Measurements from ENCODE around the gene CHAT.

Gene CHAT

GRCh38 chr10:49690698-49691356 lies 77.0 kb downstream of the CHAT start:
- Histone ChIP-seq H3K4me1 (ENCODE audit: control insufficient read depth, insufficient read depth, low read length) (no peaks in the 10 kb centered on the region), H3K4me3 (ENCODE audit: low read length in 2 of 2) (no peak overlapping the region), H3K36me3 (ENCODE audit: control insufficient read depth in 2 of 2, insufficient read depth in 2 of 2, low read length in 2 of 2) (no peaks in the 10 kb centered on the region), H3K27me3 (ENCODE audit: control insufficient read depth in 1 of 2, insufficient read depth in 2 of 2, low read length in 2 of 2) (peaks cover 12 to 30% of the 10 kb centered on the region in 2 donors), H3K27ac (ENCODE audit: low read length) (no peak overlapping the region), H3K9ac (ENCODE audit: low read length in 2 of 2) (no peak overlapping the region), H3K9me3 (ENCODE audit: control insufficient read depth in 2 of 2, low read length in 2 of 2) (peaks cover 0 to 9% of the 10 kb centered on the region in 2 donors)

GRCh38 chr10:49691588-49691987 lies 77.8 kb downstream of the CHAT start:
- no peak overlapping the region for H3K4me3 ChIP-seq (ENCODE audit: low read length in 2 of 2)
- H3K27ac ChIP-seq (ENCODE audit: low read length), result no peak overlapping the region
- no peak overlapping the region for H3K9ac ChIP-seq (ENCODE audit: low read length in 2 of 2)
- H3K4me1 ChIP-seq (ENCODE audit: control insufficient read depth, insufficient read depth, low read length), result no peaks in the 10 kb centered on the region
- peaks cover 0 to 8% of the 10 kb centered on the region in 2 donors for H3K9me3 ChIP-seq (ENCODE audit: control insufficient read depth in 2 of 2, low read length in 2 of 2)
- peaks cover 12 to 30% of the 10 kb centered on the region in 2 donors for H3K27me3 ChIP-seq (ENCODE audit: control insufficient read depth in 1 of 2, insufficient read depth in 2 of 2, low read length in 2 of 2)
- no peaks in the 10 kb centered on the region for H3K36me3 ChIP-seq (ENCODE audit: control insufficient read depth in 2 of 2, insufficient read depth in 2 of 2, low read length in 2 of 2)

GRCh38 chr10:49694466-49694865 lies 80.6 kb downstream of the CHAT start:
- H3K9me3 ChIP-seq (ENCODE audit: control insufficient read depth in 2 of 2, low read length in 2 of 2), result peaks cover 0 to 3% of the 10 kb centered on the region in 2 donors
- no peak overlapping the region for H3K4me3 ChIP-seq (ENCODE audit: low read length in 2 of 2)
- H3K9ac ChIP-seq (ENCODE audit: low read length in 2 of 2), result no peak overlapping the region
- H3K27me3 ChIP-seq (ENCODE audit: control insufficient read depth in 1 of 2, insufficient read depth in 2 of 2, low read length in 2 of 2), result peaks cover 4 to 23% of the 10 kb centered on the region in 2 donors
- H3K27ac ChIP-seq (ENCODE audit: low read length), result no peak overlapping the region
- no peaks in the 10 kb centered on the region for H3K4me1 ChIP-seq (ENCODE audit: control insufficient read depth, insufficient read depth, low read length)
- H3K36me3 ChIP-seq (ENCODE audit: control insufficient read depth in 2 of 2, insufficient read depth in 2 of 2, low read length in 2 of 2), result no peaks in the 10 kb centered on the region

GRCh38 chr10:49696311-49696710 lies 82.5 kb downstream of the CHAT start:
- peaks cover 4 to 15% of the 10 kb centered on the region in 2 donors for H3K27me3 ChIP-seq (ENCODE audit: control insufficient read depth in 1 of 2, insufficient read depth in 2 of 2, low read length in 2 of 2)
- H3K27ac ChIP-seq (ENCODE audit: low read length), result no peak overlapping the region
- no peaks in the 10 kb centered on the region for H3K36me3 ChIP-seq (ENCODE audit: control insufficient read depth in 2 of 2, insufficient read depth in 2 of 2, low read length in 2 of 2)
- no peak overlapping the region for H3K9ac ChIP-seq (ENCODE audit: low read length in 2 of 2)
- H3K4me3 ChIP-seq (ENCODE audit: low read length in 2 of 2), result no peak overlapping the region
- H3K4me1 ChIP-seq (ENCODE audit: control insufficient read depth, insufficient read depth, low read length), result no peaks in the 10 kb centered on the region
- H3K9me3 ChIP-seq (ENCODE audit: control insufficient read depth in 2 of 2, low read length in 2 of 2), result peaks cover 0 to 3% of the 10 kb centered on the region in 2 donors

- Histone ChIP-seq H3K27ac (ENCODE audit: low read length) (no peak overlapping the region), H3K36me3 (ENCODE audit: control insufficient read depth in 2 of 2, insufficient read depth in 2 of 2, low read length in 2 of 2) (no peaks in the 10 kb centered on the region), H3K9ac (ENCODE audit: low read length in 2 of 2) (no peak overlapping the region), H3K9me3 (ENCODE audit: control insufficient read depth in 2 of 2, low read length in 2 of 2) (peaks cover 0 to 2% of the 10 kb centered on the region in 2 donors), H3K27me3 (ENCODE audit: control insufficient read depth in 1 of 2, insufficient read depth in 2 of 2, low read length in 2 of 2) (peaks cover 0 to 5% of the 10 kb centered on the region in 2 donors), H3K4me3 (ENCODE audit: low read length in 2 of 2) (no peak overlapping the region), H3K4me1 (ENCODE audit: control insufficient read depth, insufficient read depth, low read length) (no peaks in the 10 kb centered on the region)
These were observed 84.8 kb downstream of the CHAT start for GRCh38 chr10:49698679-49699078.

GRCh38 chr10:49700211-49700610 lies 86.4 kb downstream of the CHAT start:
- no peaks in the 10 kb centered on the region for H3K4me1 ChIP-seq (ENCODE audit: control insufficient read depth, insufficient read depth, low read length)

GRCh38 chr10:49700997-49701396 lies 87.2 kb downstream of the CHAT start:
- Histone ChIP-seq H3K4me3 (ENCODE audit: low read length in 2 of 2) (no peak overlapping the region), H3K4me1 (ENCODE audit: control insufficient read depth, insufficient read depth, low read length) (no peaks in the 10 kb centered on the region), H3K36me3 (ENCODE audit: control insufficient read depth in 2 of 2, insufficient read depth in 2 of 2, low read length in 2 of 2) (no peaks in the 10 kb centered on the region), H3K27ac (ENCODE audit: low read length) (no peak overlapping the region), H3K9ac (ENCODE audit: low read length in 2 of 2) (no peak overlapping the region), H3K27me3 (ENCODE audit: control insufficient read depth in 1 of 2, insufficient read depth in 2 of 2, low read length in 2 of 2) (peaks cover 0 to 4% of the 10 kb centered on the region in 2 donors), H3K9me3 (ENCODE audit: control insufficient read depth in 2 of 2, low read length in 2 of 2) (no peaks in the 10 kb centered on the region)

More at GRCh38 chr10:49700211-49700610, 86.4 kb downstream of the CHAT start:
- Histone ChIP-seq H3K27me3 (ENCODE audit: control insufficient read depth in 1 of 2, insufficient read depth in 2 of 2, low read length in 2 of 2) (peaks cover 0 to 4% of the 10 kb centered on the region in 2 donors), H3K27ac (ENCODE audit: low read length) (no peak overlapping the region), H3K9me3 (ENCODE audit: control insufficient read depth in 2 of 2, low read length in 2 of 2) (no peaks in the 10 kb centered on the region), H3K4me3 (ENCODE audit: low read length in 2 of 2) (no peak overlapping the region), H3K36me3 (ENCODE audit: control insufficient read depth in 2 of 2, insufficient read depth in 2 of 2, low read length in 2 of 2) (no peaks in the 10 kb centered on the region), H3K9ac (ENCODE audit: low read length in 2 of 2) (no peak overlapping the region)

- Histone ChIP-seq H3K9ac (ENCODE audit: low read length in 2 of 2) (no peak overlapping the region), H3K27ac (ENCODE audit: low read length) (no peak overlapping the region), H3K4me1 (ENCODE audit: control insufficient read depth, insufficient read depth, low read length) (no peaks in the 10 kb centered on the region), H3K4me3 (ENCODE audit: low read length in 2 of 2) (no peak overlapping the region), H3K36me3 (ENCODE audit: control insufficient read depth in 2 of 2, insufficient read depth in 2 of 2, low read length in 2 of 2) (no peaks in the 10 kb centered on the region), H3K9me3 (ENCODE audit: control insufficient read depth in 2 of 2, low read length in 2 of 2) (peaks cover 0 to 4% of the 10 kb centered on the region in 2 donors), H3K27me3 (ENCODE audit: control insufficient read depth in 1 of 2, insufficient read depth in 2 of 2, low read length in 2 of 2) (no peaks in the 10 kb centered on the region)
These were observed 93.7 kb downstream of the CHAT start for GRCh38 chr10:49707585-49707984.

- H3K9ac ChIP-seq (ENCODE audit: low read length in 2 of 2), result no peak overlapping the region
- H3K36me3 ChIP-seq (ENCODE audit: control insufficient read depth in 2 of 2, insufficient read depth in 2 of 2, low read length in 2 of 2), result no peaks in the 10 kb centered on the region
- no peaks in the 10 kb centered on the region for H3K4me1 ChIP-seq (ENCODE audit: control insufficient read depth, insufficient read depth, low read length)
- H3K9me3 ChIP-seq (ENCODE audit: control insufficient read depth in 2 of 2, low read length in 2 of 2), result peaks cover 3 to 4% of the 10 kb centered on the region in 2 donors
- H3K27ac ChIP-seq (ENCODE audit: low read length), result no peak overlapping the region
- no peaks in the 10 kb centered on the region for H3K27me3 ChIP-seq (ENCODE audit: control insufficient read depth in 1 of 2, insufficient read depth in 2 of 2, low read length in 2 of 2)
- H3K4me3 ChIP-seq (ENCODE audit: low read length in 2 of 2), result no peak overlapping the region
These were observed 96.1 kb downstream of the CHAT start for GRCh38 chr10:49709934-49710333.

- Histone ChIP-seq H3K4me3 (ENCODE audit: low read length in 2 of 2) (no peak overlapping the region), H3K9me3 (ENCODE audit: control insufficient read depth in 2 of 2, low read length in 2 of 2) (peaks cover 3 to 4% of the 10 kb centered on the region in 2 donors), H3K36me3 (ENCODE audit: control insufficient read depth in 2 of 2, insufficient read depth in 2 of 2, low read length in 2 of 2) (no peaks in the 10 kb centered on the region), H3K9ac (ENCODE audit: low read length in 2 of 2) (no peak overlapping the region), H3K4me1 (ENCODE audit: control insufficient read depth, insufficient read depth, low read length) (no peaks in the 10 kb centered on the region), H3K27ac (ENCODE audit: low read length) (no peak overlapping the region), H3K27me3 (ENCODE audit: control insufficient read depth in 1 of 2, insufficient read depth in 2 of 2, low read length in 2 of 2) (no peaks in the 10 kb centered on the region)
These were observed 97.1 kb downstream of the CHAT start for GRCh38 chr10:49710966-49711365.

- H3K27me3 ChIP-seq (ENCODE audit: control insufficient read depth in 1 of 2, insufficient read depth in 2 of 2, low read length in 2 of 2), result no peaks in the 10 kb centered on the region
- peaks cover 3 to 4% of the 10 kb centered on the region in 2 donors for H3K9me3 ChIP-seq (ENCODE audit: control insufficient read depth in 2 of 2, low read length in 2 of 2)
- H3K9ac ChIP-seq (ENCODE audit: low read length in 2 of 2), result no peak overlapping the region
- no peak overlapping the region for H3K27ac ChIP-seq (ENCODE audit: low read length)
- H3K36me3 ChIP-seq (ENCODE audit: control insufficient read depth in 2 of 2, insufficient read depth in 2 of 2, low read length in 2 of 2), result no peaks in the 10 kb centered on the region
- H3K4me3 ChIP-seq (ENCODE audit: low read length in 2 of 2), result no peak overlapping the region
- H3K4me1 ChIP-seq (ENCODE audit: control insufficient read depth, insufficient read depth, low read length), result no peaks in the 10 kb centered on the region
These were observed 97.6 kb downstream of the CHAT start for GRCh38 chr10:49711481-49711880.

Measured in stomach smooth muscle (tissue), 2 donors.